CD8-positive, alpha-beta memory T cell (primary cell): Measurements from ENCODE around the gene MAB21L1. TPM values are rescaled to one million over a fixed set of nuclear protein-coding genes. Genes with fewer than 3 reads are reported as not detected.

Source experiments
- CTCF ChIA-PET: fragments of 350-600 bp; sonication (Branson Sonifier 250); formaldehyde crosslinking; loops from one replicate; lab custom pipeline; 2021; ENCODE audit warnings: antibody characterized with exemption; lab: Charles Lee
- POLR2A ChIA-PET: fragments of 350-600 bp; sonication (Branson Sonifier 250); formaldehyde crosslinking; loops from one replicate; lab custom pipeline; 2021; ENCODE audit warnings: antibody characterized with exemption; lab: Charles Lee
- DNase-seq, 5 donors: peaks; one replicate each; pipeline versions ENCODE4 v3.0.0 to v3.0.0-alpha.2; 2020 to 2022; ENCODE audit warnings: mixed read lengths in 1 of 5
- H3K27ac ChIP-seq: one replicate; pipeline ENCODE4 v1.7.0; 2013; ENCODE audit warnings: low read depth, mild to moderate bottlenecking, low read length, moderate library complexity
- H3K27me3 ChIP-seq: 2 replicates; pipeline ENCODE4 v1.7.0; 2013; ENCODE audit warnings: low read length, mild to moderate bottlenecking; ENCODE audit not compliant: insufficient read depth, poor library complexity, severe bottlenecking
- H3K36me3 ChIP-seq: 2 replicates; pipeline ENCODE4 v1.7.0; 2013; ENCODE audit warnings: mild to moderate bottlenecking, low read length, moderate library complexity; ENCODE audit not compliant: insufficient read depth
- H3K4me1 ChIP-seq: 2 replicates; pipeline ENCODE4 v1.7.0; 2013; ENCODE audit warnings: mild to moderate bottlenecking, low read length, moderate library complexity; ENCODE audit not compliant: insufficient read depth
- H3K4me3 ChIP-seq: 2 replicates; pipeline ENCODE4 v1.7.0; 2013; ENCODE audit warnings: mild to moderate bottlenecking, low read length
- H3K9me3 ChIP-seq: 2 replicates; pipeline ENCODE4 v1.7.0; 2013; ENCODE audit warnings: mild to moderate bottlenecking, low read length
- H3K27ac Mint-ChIP-seq, 8 donors: one replicate each; pipeline ENCODE4 v1.8.0; 2020 to 2021; ENCODE audit warnings: mixed read lengths in 8 of 8, mild to moderate bottlenecking in 6 of 8, inconsistent platforms in 3 of 8, moderate library complexity in 3 of 8
- H3K27me3 Mint-ChIP-seq, 2 donors: one replicate each; pipeline ENCODE4 v1.8.0; 2020 to 2021; ENCODE audit warnings: mixed read lengths in 2 of 2, mild to moderate bottlenecking in 1 of 2, moderate library complexity in 1 of 2
- H3K36me3 Mint-ChIP-seq, 3 donors: one replicate each; pipeline ENCODE4 v1.8.0; 2020 to 2021; ENCODE audit warnings: mixed read lengths in 3 of 3, inconsistent platforms in 1 of 3, mild to moderate bottlenecking in 1 of 3
- H3K4me1 Mint-ChIP-seq, 3 donors: one replicate each; pipeline ENCODE4 v1.8.0; 2020 to 2021; ENCODE audit warnings: mixed read lengths in 3 of 3, inconsistent platforms in 1 of 3, mild to moderate bottlenecking in 1 of 3
- H3K4me3 Mint-ChIP-seq, 7 donors: one replicate each; pipeline ENCODE4 v1.8.0; 2020 to 2021; ENCODE audit warnings: mixed read lengths in 7 of 7, mild to moderate bottlenecking in 6 of 7, moderate library complexity in 4 of 7, inconsistent platforms in 2 of 7
- H3K9me3 Mint-ChIP-seq, 5 donors: one replicate each; pipeline ENCODE4 v1.8.0; 2020 to 2022; ENCODE audit warnings: mixed read lengths in 5 of 5, mild to moderate bottlenecking in 3 of 5, moderate library complexity in 2 of 5, inconsistent platforms in 1 of 5
- polyA plus RNA-seq: library from polyadenylated mRNA; unstranded; fragments of 300-500 nt; fragmentation: Illumina TruSeq; gene quantifications from one replicate; pipeline ENCODE4 v1.2.3, GENCODE V29; 2021
- total RNA-seq, 2 experiments: library from RNA; stranded (reverse); gene quantifications; one replicate each; pipeline ENCODE4 v1.2.3, GENCODE V29; 2021

The MAB21L1 gene
- total and polyA plus RNA-seq, 3 experiments from 2014 or later, result not detected

GRCh38 chr13:35478271-35479037 lies 2.0 kb upstream of the MAB21L1 start:
- CTCF ChIA-PET, result no interaction called here
- no peaks in the 10 kb centered on the region for H3K9me3 ChIP-seq
- H3K4me3 Mint-ChIP-seq, result no peak overlapping the region
- DNase-seq, result no peak
- H3K9me3 Mint-ChIP-seq, result peaks cover 9 to 44% (median 21%) of the 10 kb centered on the region in 5 donors
- no peak overlapping the region for H3K27ac ChIP-seq
- H3K27me3 ChIP-seq, result peaks cover 21% of the 10 kb centered on the region
- peaks cover 13 to 22% (median 14%) of the 10 kb centered on the region in 3 donors for H3K4me1 Mint-ChIP-seq
- no peak overlapping the region for H3K27ac Mint-ChIP-seq
- H3K36me3 ChIP-seq, result no peaks in the 10 kb centered on the region
- H3K36me3 Mint-ChIP-seq, result peaks cover 0 to 12% (median 0%) of the 10 kb centered on the region in 3 donors
- POLR2A ChIA-PET, result no interaction called here
- peaks cover 31 to 45% of the 10 kb centered on the region in 2 donors for H3K27me3 Mint-ChIP-seq
- no peak overlapping the region for H3K4me3 ChIP-seq
- peaks cover 8% of the 10 kb centered on the region for H3K4me1 ChIP-seq

DNA sequence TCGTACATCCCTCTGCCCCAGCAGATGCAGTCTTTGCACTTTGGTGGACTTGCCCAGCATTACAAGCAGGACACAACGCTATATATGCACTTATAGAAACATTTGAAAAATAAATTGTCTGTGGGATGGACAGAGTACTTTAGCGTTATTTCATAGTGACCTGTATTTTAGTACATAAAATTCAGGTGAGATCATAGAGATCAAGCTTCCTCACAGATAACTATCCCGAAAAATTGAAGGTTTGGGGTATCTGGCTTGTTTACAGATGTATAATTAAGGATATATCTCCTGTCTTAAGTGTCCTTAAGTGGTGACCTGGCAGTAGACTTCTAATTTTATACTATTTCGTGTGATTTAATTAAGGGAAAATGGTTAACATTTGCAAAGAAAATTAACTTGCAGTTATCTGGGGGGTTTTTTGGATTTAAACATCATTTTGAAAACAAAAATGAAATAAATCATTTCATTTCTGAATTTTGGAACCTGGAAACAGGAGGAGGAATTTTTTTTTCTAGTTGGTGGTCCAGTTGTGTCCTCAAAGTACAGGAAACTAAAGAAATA lies 977 bp upstream of the MAB21L1 start:
- ChIA-PET POLR2A (no interaction called here), CTCF (no interaction called here)
- H3K27ac Mint-ChIP-seq, result no peak overlapping the region
- peaks cover 0 to 12% (median 0%) of the 10 kb centered on the region in 3 donors for H3K36me3 Mint-ChIP-seq
- H3K27me3 Mint-ChIP-seq, result peaks cover 32 to 45% of the 10 kb centered on the region in 2 donors
- peaks cover 9 to 46% (median 21%) of the 10 kb centered on the region in 5 donors for H3K9me3 Mint-ChIP-seq
- Histone ChIP-seq H3K36me3 (no peaks in the 10 kb centered on the region), H3K27ac (no peak overlapping the region), H3K4me3 (no peak overlapping the region), H3K9me3 (no peaks in the 10 kb centered on the region), H3K27me3 (peaks cover 21% of the 10 kb centered on the region), H3K4me1 (peaks cover 8% of the 10 kb centered on the region)
- H3K4me3 Mint-ChIP-seq, result no peak overlapping the region
- peaks cover 13 to 22% (median 14%) of the 10 kb centered on the region in 3 donors for H3K4me1 Mint-ChIP-seq
- no peak for DNase-seq

DNA sequence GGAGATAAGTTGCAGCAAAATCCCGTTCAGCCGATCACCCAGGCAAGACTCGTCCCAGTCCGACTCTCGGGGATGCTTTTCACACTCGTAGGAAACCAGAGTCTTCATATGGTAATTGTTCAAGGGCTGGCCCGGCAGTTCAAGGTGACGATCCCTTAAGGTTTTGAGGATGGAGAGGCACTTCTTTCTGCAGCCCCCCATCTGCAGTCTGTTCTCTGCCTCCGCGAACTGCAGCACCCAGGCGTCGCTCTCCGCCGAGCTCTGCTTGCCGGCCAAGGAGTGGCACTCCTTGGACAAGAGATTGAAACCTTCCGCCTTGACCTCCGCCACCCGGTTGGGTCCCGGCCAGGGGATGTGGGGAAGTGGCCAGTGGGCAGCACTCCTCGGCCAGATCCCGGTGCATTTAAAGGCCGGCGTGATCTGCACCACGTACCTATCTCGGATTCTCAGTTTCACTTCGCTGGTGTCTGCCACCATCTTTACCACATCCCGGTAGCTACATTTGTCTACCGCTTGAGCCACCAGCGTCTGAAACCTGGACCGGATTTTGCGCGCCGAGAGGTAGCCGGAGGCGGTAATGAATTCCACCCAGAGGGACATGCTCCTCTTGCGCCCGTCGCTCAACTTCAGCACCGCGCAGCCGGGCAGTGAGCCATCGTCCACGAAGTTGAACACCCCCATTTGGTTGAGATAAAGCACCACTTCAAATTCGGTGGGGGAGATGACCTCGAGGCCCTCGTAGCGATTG lies 1.1 kb downstream of the MAB21L1 start:
- H3K27ac Mint-ChIP-seq, result no peak overlapping the region
- POLR2A ChIA-PET, result no interaction called here

DNA sequence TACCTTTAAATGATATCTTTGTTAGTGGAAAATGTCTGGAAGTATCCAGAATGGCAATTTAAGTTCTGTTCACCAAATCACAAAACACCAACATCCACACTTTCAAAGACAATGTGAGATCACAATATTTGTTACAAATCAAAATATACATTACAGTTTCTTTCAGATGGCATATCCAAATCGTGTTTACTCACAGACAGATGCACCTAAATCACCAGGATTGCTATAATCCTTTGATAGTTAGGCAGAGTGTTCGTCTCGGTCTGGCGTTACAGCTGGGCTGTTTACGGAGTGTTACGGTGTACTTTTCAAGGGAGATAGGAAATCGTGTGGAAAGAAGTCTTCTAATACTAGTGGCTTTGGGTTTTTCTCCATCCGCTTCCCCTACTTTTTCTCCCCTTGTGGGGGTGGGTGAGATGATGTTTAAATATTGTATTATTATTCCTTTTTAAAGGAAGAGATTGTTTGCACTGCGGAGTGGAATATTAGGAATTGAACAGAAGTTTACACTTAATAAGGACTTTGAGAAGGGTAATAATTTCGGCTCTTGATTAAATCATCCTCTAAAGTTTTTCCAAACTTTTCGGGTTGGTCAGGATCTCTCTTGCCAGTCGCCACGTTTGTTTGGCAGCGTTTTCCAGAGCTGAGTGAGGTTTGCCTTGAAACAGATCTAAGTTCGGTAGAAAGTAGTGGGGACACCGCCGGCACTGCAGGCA lies 1.8 kb downstream of the MAB21L1 start:
- Mint-ChIP-seq H3K27me3 (peaks cover 42 to 59% of the 10 kb centered on the region in 2 donors), H3K4me3 (peak overlapping the region in 4 of 7 donors; percentile 6 to 74 (median 30)), H3K9me3 (peaks cover 14 to 64% (median 31%) of the 10 kb centered on the region in 5 donors), H3K36me3 (peaks cover 0 to 19% (median 0%) of the 10 kb centered on the region in 3 donors), H3K4me1 (peaks cover 14 to 22% (median 14%) of the 10 kb centered on the region in 3 donors), H3K27ac (no peak overlapping the region)
- H3K4me1 ChIP-seq, result peaks cover 8% of the 10 kb centered on the region
- H3K4me3 ChIP-seq, result no peak overlapping the region
- H3K27me3 ChIP-seq, result peaks cover 21% of the 10 kb centered on the region
- H3K27ac ChIP-seq, result no peak overlapping the region
- no peaks in the 10 kb centered on the region for H3K9me3 ChIP-seq
- ChIA-PET CTCF (no interaction called here), POLR2A (no interaction called here)
- no peaks in the 10 kb centered on the region for H3K36me3 ChIP-seq
- no peak for DNase-seq

More for the DNA sequence above, 1.1 kb downstream of the MAB21L1 start:
- H3K4me3 Mint-ChIP-seq, result peak overlapping the region in 6 of 7 donors; percentile 29 to 74 (median 49)
- DNase-seq, result no peak
- peaks cover 14 to 22% (median 14%) of the 10 kb centered on the region in 3 donors for H3K4me1 Mint-ChIP-seq
- peak overlapping the region; percentile 35 for H3K4me3 ChIP-seq
- CTCF ChIA-PET, result no interaction called here
- no peaks in the 10 kb centered on the region for H3K9me3 ChIP-seq
- H3K27me3 ChIP-seq, result peaks cover 21% of the 10 kb centered on the region
- H3K4me1 ChIP-seq, result peaks cover 8% of the 10 kb centered on the region
- no peaks in the 10 kb centered on the region for H3K36me3 ChIP-seq
- H3K27me3 Mint-ChIP-seq, result peaks cover 38 to 51% of the 10 kb centered on the region in 2 donors
- H3K36me3 Mint-ChIP-seq, result peaks cover 0 to 14% (median 0%) of the 10 kb centered on the region in 3 donors
- H3K9me3 Mint-ChIP-seq, result peaks cover 11 to 58% (median 25%) of the 10 kb centered on the region in 5 donors
- no peak overlapping the region for H3K27ac ChIP-seq

- Histone ChIP-seq H3K36me3 (no peaks in the 10 kb centered on the region), H3K27ac (no peak overlapping the region), H3K9me3 (no peaks in the 10 kb centered on the region), H3K27me3 (peaks cover 21% of the 10 kb centered on the region), H3K4me3 (no peak overlapping the region), H3K4me1 (peaks cover 8% of the 10 kb centered on the region)
- Mint-ChIP-seq H3K4me1 (peaks cover 14 to 22% (median 14%) of the 10 kb centered on the region in 3 donors), H3K4me3 (no peak overlapping the region), H3K9me3 (peaks cover 14 to 65% (median 31%) of the 10 kb centered on the region in 5 donors), H3K27ac (no peak overlapping the region), H3K27me3 (peaks cover 42 to 57% of the 10 kb centered on the region in 2 donors), H3K36me3 (peaks cover 0 to 19% (median 0%) of the 10 kb centered on the region in 3 donors)
- DNase-seq, result no peak
- ChIA-PET CTCF (no interaction called here), POLR2A (no interaction called here)
Observed at GRCh38 chr13:35473802-35474201, 2.7 kb downstream of the MAB21L1 start.

GRCh38 chr13:35473206-35473775 lies 3.2 kb downstream of the MAB21L1 start:
- H3K4me1 ChIP-seq, result peaks cover 8% of the 10 kb centered on the region
- POLR2A ChIA-PET, result no interaction called here
- peaks cover 42 to 54% of the 10 kb centered on the region in 2 donors for H3K27me3 Mint-ChIP-seq
- peaks cover 18 to 67% (median 34%) of the 10 kb centered on the region in 5 donors for H3K9me3 Mint-ChIP-seq
- no peak for DNase-seq
- peaks cover 0 to 22% (median 0%) of the 10 kb centered on the region in 3 donors for H3K36me3 Mint-ChIP-seq
- peaks cover 14 to 22% (median 14%) of the 10 kb centered on the region in 3 donors for H3K4me1 Mint-ChIP-seq
- no peak overlapping the region for H3K27ac Mint-ChIP-seq
- no peak overlapping the region for H3K4me3 ChIP-seq
- H3K36me3 ChIP-seq, result no peaks in the 10 kb centered on the region
- H3K9me3 ChIP-seq, result no peaks in the 10 kb centered on the region
- H3K27me3 ChIP-seq, result peaks cover 21% of the 10 kb centered on the region
- CTCF ChIA-PET, result no interaction called here
- no peak overlapping the region for H3K27ac ChIP-seq
- no peak overlapping the region for H3K4me3 Mint-ChIP-seq

GRCh38 chr13:35472323-35472881 lies 4.1 kb downstream of the MAB21L1 start:
- CTCF ChIA-PET, result no interaction called here
- no peak overlapping the region for H3K4me3 Mint-ChIP-seq
- Histone ChIP-seq H3K9me3 (no peaks in the 10 kb centered on the region), H3K4me3 (no peak overlapping the region), H3K36me3 (no peaks in the 10 kb centered on the region), H3K27me3 (peaks cover 19% of the 10 kb centered on the region), H3K27ac (no peak overlapping the region), H3K4me1 (peaks cover 8% of the 10 kb centered on the region)
- H3K27me3 Mint-ChIP-seq, result peaks cover 38 to 45% of the 10 kb centered on the region in 2 donors
- no peak for DNase-seq
- POLR2A ChIA-PET, result no interaction called here
- H3K27ac Mint-ChIP-seq, result no peak overlapping the region
- peaks cover 14 to 22% (median 14%) of the 10 kb centered on the region in 3 donors for H3K4me1 Mint-ChIP-seq
- H3K9me3 Mint-ChIP-seq, result peaks cover 18 to 65% (median 28%) of the 10 kb centered on the region in 5 donors
- peaks cover 0 to 26% (median 0%) of the 10 kb centered on the region in 3 donors for H3K36me3 Mint-ChIP-seq
